HL-60 (cell line): ENCODE results near the gene FGGY.

Experiments
- GABPA ChIP-seq: IDR thresholded peaks from 2 replicates; pipeline ENCODE4 v1.6.1; 2012; ENCODE audit warnings: low read depth
- POLR2AphosphoS5 ChIP-seq: IDR thresholded peaks from 2 replicates; pipeline ENCODE4 v1.6.1; 2012; ENCODE audit warnings: low read depth
- SPI1 ChIP-seq: IDR thresholded peaks from 2 replicates; pipeline ENCODE4 v1.6.1; 2012; ENCODE audit warnings: low read depth, mild to moderate bottlenecking, borderline replicate concordance
- TF ChIP-seq, protein P1 (sequence below): IDR thresholded peaks from one replicate; pipeline ENCODE4 v1.5.1; 2011; ENCODE audit warnings: low read length, control low read depth, inconsistent platforms; ENCODE audit not compliant: insufficient read depth
- TF ChIP-seq, protein P2 (sequence below): IDR thresholded peaks from 2 replicates; pipeline ENCODE4 v1.6.1; 2012; ENCODE audit warnings: low read depth; ENCODE audit not compliant: insufficient replicate concordance

DNA sequence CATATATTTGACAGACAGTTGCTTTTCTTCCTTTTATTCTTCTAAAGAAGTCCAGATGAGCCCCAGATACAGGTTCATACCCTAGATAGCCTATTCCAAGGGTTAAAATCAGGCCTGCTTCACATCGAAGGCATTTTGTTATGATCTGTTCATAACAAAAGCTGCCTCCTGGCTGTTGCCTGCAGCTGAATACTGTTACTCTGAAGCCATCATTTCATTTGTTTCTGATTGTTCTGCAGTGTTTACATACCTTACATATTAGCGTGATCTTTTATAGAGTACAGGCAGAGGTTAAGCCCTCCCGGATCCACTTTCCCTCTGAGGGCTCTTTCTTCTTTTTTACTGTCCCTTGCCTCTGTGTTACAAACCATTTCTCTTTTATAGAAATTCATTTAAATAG lies 298.9 kb downstream of the FGGY start:
- TF ChIP-seq, protein P1, sequence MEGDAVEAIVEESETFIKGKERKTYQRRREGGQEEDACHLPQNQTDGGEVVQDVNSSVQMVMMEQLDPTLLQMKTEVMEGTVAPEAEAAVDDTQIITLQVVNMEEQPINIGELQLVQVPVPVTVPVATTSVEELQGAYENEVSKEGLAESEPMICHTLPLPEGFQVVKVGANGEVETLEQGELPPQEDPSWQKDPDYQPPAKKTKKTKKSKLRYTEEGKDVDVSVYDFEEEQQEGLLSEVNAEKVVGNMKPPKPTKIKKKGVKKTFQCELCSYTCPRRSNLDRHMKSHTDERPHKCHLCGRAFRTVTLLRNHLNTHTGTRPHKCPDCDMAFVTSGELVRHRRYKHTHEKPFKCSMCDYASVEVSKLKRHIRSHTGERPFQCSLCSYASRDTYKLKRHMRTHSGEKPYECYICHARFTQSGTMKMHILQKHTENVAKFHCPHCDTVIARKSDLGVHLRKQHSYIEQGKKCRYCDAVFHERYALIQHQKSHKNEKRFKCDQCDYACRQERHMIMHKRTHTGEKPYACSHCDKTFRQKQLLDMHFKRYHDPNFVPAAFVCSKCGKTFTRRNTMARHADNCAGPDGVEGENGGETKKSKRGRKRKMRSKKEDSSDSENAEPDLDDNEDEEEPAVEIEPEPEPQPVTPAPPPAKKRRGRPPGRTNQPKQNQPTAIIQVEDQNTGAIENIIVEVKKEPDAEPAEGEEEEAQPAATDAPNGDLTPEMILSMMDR, result no peak
- TF ChIP-seq SPI1 (no peak), POLR2AphosphoS5 (no peak), GABPA (no peak)
- TF ChIP-seq, protein P2, sequence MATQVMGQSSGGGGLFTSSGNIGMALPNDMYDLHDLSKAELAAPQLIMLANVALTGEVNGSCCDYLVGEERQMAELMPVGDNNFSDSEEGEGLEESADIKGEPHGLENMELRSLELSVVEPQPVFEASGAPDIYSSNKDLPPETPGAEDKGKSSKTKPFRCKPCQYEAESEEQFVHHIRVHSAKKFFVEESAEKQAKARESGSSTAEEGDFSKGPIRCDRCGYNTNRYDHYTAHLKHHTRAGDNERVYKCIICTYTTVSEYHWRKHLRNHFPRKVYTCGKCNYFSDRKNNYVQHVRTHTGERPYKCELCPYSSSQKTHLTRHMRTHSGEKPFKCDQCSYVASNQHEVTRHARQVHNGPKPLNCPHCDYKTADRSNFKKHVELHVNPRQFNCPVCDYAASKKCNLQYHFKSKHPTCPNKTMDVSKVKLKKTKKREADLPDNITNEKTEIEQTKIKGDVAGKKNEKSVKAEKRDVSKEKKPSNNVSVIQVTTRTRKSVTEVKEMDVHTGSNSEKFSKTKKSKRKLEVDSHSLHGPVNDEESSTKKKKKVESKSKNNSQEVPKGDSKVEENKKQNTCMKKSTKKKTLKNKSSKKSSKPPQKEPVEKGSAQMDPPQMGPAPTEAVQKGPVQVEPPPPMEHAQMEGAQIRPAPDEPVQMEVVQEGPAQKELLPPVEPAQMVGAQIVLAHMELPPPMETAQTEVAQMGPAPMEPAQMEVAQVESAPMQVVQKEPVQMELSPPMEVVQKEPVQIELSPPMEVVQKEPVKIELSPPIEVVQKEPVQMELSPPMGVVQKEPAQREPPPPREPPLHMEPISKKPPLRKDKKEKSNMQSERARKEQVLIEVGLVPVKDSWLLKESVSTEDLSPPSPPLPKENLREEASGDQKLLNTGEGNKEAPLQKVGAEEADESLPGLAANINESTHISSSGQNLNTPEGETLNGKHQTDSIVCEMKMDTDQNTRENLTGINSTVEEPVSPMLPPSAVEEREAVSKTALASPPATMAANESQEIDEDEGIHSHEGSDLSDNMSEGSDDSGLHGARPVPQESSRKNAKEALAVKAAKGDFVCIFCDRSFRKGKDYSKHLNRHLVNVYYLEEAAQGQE, result no peak
